AG04450 (cell line): Measurements from ENCODE around the gene ADGRV1. TPM values are rescaled to one million over a fixed set of nuclear protein-coding genes. Genes with fewer than 3 reads are reported as not detected.
A peak's percentile ranks its signal among the peaks of the same experiment; 100 is the strongest.

Experiments
- CTCF ChIA-PET: fragments of 300-600, 350-600 bp; formaldehyde crosslinking; extraction: SDS; loops from one replicate; lab custom pipeline; 2022; ENCODE audit warnings: antibody characterized with exemption, inconsistent platforms; lab: Charles Lee
- POLR2A ChIA-PET: fragments of 350-600 bp; formaldehyde crosslinking; extraction: SDS; loops from one replicate; lab custom pipeline; 2021; ENCODE audit warnings: antibody characterized with exemption, inconsistent platforms; lab: Yijun Ruan, JAX
- DNase-seq: peaks from one replicate; pipeline ENCODE4 v3.0.0-alpha.2; 2011; ENCODE audit warnings: low read depth, low spot score
- H3K27ac ChIP-seq: one replicate; pipeline ENCODE4 v1.5.1; 2012; ENCODE audit warnings: low read depth, low read length, control low read depth
- H3K27me3 ChIP-seq: one replicate; pipeline ENCODE4 v1.6.0; 2012; ENCODE audit warnings: low read length; ENCODE audit not compliant: control insufficient read depth, insufficient read depth
- H3K4me3 ChIP-seq: 2 replicates; pipeline ENCODE4 v1.5.1; 2011; ENCODE audit warnings: mild to moderate bottlenecking, low read depth, low read length, control low read depth
- H3K9me3 ChIP-seq: 2 replicates; pipeline ENCODE4 v1.5.1; 2012; ENCODE audit warnings: low read length; ENCODE audit not compliant: control insufficient read depth, insufficient read depth
- polyA plus RNA-seq: library from polyadenylated mRNA; depleted of rRNA; stranded (reverse); fragments of >200 nt; gene quantifications from 2 replicates; pipeline ENCODE4 v1.2.3, GENCODE V29; 2011
- TF ChIP-seq, protein P1 (sequence below): IDR thresholded peaks from 2 replicates; pipeline ENCODE4 v1.5.1; 2011; ENCODE audit warnings: low read depth, low read length, control low read depth, inconsistent platforms

ADGRV1 gene
- polyA plus RNA-seq, 1 experiment, result 0.06 TPM

DNA sequence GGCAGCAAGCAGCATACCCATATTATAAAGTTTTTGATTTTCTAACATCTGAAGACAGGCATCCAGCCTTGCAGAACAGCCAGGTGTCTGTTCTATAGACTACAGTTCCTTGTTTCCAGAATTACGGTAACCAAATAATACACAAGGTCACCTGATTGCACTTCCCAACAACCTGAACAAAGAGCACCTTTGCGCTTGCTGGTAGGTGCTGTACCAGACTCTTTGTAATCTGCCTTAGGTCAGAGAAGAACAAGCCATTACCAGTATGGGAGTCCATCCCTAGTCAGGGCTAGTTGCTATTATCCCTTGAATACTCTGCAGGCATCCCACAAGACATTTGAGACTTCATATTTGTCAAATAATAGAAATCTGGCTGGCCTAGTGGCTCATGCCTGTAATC is 568.3 kb downstream of the ADGRV1 start:
- no peaks in the 10 kb centered on the region for H3K27me3 ChIP-seq
- no peaks in the 10 kb centered on the region for H3K9me3 ChIP-seq
- H3K4me3 ChIP-seq, result no peak overlapping the region
- no peak for DNase-seq
- TF ChIP-seq, protein P1, sequence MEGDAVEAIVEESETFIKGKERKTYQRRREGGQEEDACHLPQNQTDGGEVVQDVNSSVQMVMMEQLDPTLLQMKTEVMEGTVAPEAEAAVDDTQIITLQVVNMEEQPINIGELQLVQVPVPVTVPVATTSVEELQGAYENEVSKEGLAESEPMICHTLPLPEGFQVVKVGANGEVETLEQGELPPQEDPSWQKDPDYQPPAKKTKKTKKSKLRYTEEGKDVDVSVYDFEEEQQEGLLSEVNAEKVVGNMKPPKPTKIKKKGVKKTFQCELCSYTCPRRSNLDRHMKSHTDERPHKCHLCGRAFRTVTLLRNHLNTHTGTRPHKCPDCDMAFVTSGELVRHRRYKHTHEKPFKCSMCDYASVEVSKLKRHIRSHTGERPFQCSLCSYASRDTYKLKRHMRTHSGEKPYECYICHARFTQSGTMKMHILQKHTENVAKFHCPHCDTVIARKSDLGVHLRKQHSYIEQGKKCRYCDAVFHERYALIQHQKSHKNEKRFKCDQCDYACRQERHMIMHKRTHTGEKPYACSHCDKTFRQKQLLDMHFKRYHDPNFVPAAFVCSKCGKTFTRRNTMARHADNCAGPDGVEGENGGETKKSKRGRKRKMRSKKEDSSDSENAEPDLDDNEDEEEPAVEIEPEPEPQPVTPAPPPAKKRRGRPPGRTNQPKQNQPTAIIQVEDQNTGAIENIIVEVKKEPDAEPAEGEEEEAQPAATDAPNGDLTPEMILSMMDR, result no peak
- H3K27ac ChIP-seq, result peak overlapping the region; percentile 0
- CTCF ChIA-PET, result interaction anchor here (0.7 to 1.3 kb wide), 3 partner anchors 25 to 258 kb away, joined by 4 to 5 read pairs (median 4); no protein-coding TSS in a partner anchor
- POLR2A ChIA-PET, result interaction anchor here (0.6 to 2.0 kb wide), 2 partner anchors 243 to 256 kb away, joined by 5 to 9 read pairs; partner anchors contain the start of gene ARRDC3

DNA sequence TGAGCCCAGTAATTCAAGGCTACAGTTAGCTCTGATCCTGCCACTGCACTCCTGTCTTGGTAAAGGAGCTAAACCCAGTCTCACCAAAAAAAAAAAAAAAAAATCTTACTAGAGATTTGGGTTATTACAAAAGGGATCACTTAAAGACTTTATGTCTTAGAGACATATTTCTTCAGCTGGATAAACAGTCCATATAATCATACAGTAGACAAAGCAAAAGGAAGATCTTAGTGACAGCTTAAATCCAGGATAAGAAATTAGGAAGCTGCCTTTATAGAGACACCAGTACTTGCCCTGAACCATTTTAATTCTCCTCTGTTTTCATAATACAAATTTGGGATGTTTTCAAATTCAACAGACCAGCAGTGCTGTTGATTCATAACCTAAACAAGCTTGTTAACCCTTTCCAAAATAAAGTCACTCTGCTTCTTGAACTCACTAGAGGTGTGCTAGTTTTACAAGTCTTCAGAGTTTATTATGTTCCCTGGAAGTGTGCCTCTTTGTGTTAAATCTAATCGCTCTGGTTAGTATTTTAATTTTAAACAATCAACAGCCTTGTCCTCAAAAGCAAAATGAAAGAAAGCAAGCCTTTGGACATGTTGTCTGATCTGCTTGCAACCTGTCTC is 569.0 kb downstream of the ADGRV1 start:
- no peak for DNase-seq
- TF ChIP-seq, protein P1, result no peak
- Histone ChIP-seq H3K27ac (no peak overlapping the region), H3K4me3 (no peak overlapping the region), H3K9me3 (no peaks in the 10 kb centered on the region), H3K27me3 (no peaks in the 10 kb centered on the region)
- CTCF ChIA-PET, result interaction anchor here (0.6 to 1.3 kb wide), 4 partner anchors 26 to 257 kb away, joined by 4 to 5 read pairs (median 4); no protein-coding TSS in a partner anchor
- POLR2A ChIA-PET, result interaction anchor here (0.6 kb wide), 1 partner anchor 242 kb away, joined by 9 read pairs; no protein-coding TSS in a partner anchor

DNA sequence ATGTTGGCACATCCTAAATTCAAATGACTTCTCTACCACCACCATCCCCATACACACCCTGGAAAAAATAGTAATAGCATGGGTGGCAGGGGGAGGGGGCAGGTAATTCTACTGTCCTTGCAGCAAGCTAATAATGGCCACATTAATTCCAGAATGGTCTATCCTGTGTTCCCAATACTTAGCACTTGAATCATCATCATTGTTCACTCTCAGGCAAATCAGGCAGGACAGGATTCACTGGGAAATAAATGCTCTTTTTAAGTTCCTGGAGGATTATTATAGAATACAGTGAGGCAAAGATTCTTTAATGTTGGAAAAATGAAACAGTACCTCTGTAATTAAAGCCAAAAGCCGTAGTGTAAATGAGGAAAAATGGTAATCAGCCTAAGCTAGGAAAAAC is 570.0 kb downstream of the ADGRV1 start:
- H3K4me3 ChIP-seq, result no peak overlapping the region
- POLR2A ChIA-PET, result no interaction called here
- H3K9me3 ChIP-seq, result no peaks in the 10 kb centered on the region
- H3K27me3 ChIP-seq, result no peaks in the 10 kb centered on the region
- no peak overlapping the region for H3K27ac ChIP-seq
- TF ChIP-seq, protein P1, result no peak
- CTCF ChIA-PET, result no interaction called here
- DNase-seq, result no peak

DNA sequence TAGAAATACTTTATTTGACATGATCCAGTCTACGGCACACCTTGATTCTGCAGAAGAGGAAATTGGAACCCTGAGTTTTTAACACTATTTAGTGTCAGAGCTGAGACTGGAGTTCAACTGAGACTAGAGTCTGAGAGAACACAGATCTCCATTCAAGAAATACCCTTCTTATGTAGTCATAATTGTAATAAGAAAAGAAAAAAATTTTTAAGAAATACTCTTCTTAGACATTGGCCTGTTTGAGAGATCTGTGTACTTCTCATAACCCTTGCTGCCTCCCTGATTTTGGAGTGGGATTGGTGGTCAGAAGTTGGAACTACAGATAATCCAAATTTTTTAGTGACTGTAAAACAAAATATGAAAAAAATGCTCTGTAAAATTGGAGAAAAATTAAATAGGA is 571.2 kb downstream of the ADGRV1 start:
- ChIA-PET CTCF (interaction anchor here (0.7 kb wide), 1 partner anchor 18 kb away, joined by 3 read pairs; no protein-coding TSS in a partner anchor), POLR2A (no interaction called here)

DNA sequence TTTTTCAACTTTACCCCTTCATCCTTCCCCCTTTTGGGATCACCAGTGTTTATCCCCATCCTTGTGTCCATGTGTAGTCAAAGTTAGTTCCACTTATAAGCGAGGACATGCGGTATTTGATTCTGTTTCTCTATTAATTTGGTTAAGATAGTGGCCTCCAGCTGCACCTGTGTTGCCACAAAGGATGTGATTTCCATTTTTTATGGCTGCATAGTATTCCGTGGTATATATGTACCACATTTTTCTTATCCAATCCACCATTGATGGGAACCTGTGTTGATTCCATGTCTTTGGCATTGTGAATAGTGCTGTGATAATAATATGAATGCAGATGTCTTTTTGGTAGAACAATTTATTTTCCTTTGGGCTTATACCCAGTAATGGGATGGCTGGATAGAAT is 572.2 kb downstream of the ADGRV1 start:
- Histone ChIP-seq H3K27ac (no peak overlapping the region), H3K4me3 (no peak overlapping the region), H3K27me3 (no peaks in the 10 kb centered on the region), H3K9me3 (no peaks in the 10 kb centered on the region)
- CTCF ChIA-PET, result no interaction called here
- POLR2A ChIA-PET, result no interaction called here
- no peak for DNase-seq
- TF ChIP-seq, protein P1, result no peak

More for the DNA sequence above, 571.2 kb downstream of the ADGRV1 start:
- TF ChIP-seq, protein P1, result no peak
- no peak for DNase-seq
- H3K27ac ChIP-seq, result no peak overlapping the region
- no peaks in the 10 kb centered on the region for H3K9me3 ChIP-seq
- H3K27me3 ChIP-seq, result no peaks in the 10 kb centered on the region
- no peak overlapping the region for H3K4me3 ChIP-seq
